Endothelial cell of umbilical vein (primary cell): Measurements from ENCODE around the gene GPRC5D. TPM values are rescaled to one million over a fixed set of nuclear protein-coding genes. Genes with fewer than 3 reads are reported as not detected.

Source experiments
- BruUV-seq: library from RNA; stranded (reverse); fragments of 400-500 nt; replicated peaks from 2 replicates; lab custom pipeline; 2021; lab: Mats Ljungman, UMichigan
- CTCF ChIA-PET: fragments of 300-600, 350-600 bp; sonication (Branson Sonifier 250); formaldehyde crosslinking; loops from one replicate; lab custom pipeline; 2021; ENCODE audit warnings: antibody characterized with exemption, inconsistent platforms; lab: Charles Lee
- POLR2A ChIA-PET: fragments of 300-600, 350-600 bp; sonication (Branson Sonifier 250); formaldehyde crosslinking; loops from one replicate; lab custom pipeline; 2021; ENCODE audit warnings: antibody characterized with exemption, inconsistent platforms; lab: Charles Lee
- DNase-seq: peaks from one replicate; pipeline ENCODE4 v3.0.0-alpha.2; 2011; ENCODE audit warnings: low read depth, low spot score
- FAIRE-seq: peaks from 2 replicates; lab custom pipeline; 2011; peaks lifted over from hg19 to GRCh38; lab: Jason Lieb, UNC
- H2AFZ ChIP-seq: 2 replicates; pipeline ENCODE4 v1.6.0; 2012; ENCODE audit warnings: low read depth, low read length, control low read depth, inconsistent platforms
- H3K27ac ChIP-seq: 2 replicates; pipeline ENCODE4 v1.5.1; 2011; ENCODE audit warnings: low read depth, mild to moderate bottlenecking, control low read depth, low read length, moderate library complexity; ENCODE audit not compliant: insufficient read depth
- H3K27me3 ChIP-seq, 2 experiments: 2 replicates each; pipeline versions ENCODE4 v1.6.0 to v1.6.1; 2011; ENCODE audit warnings: low read length in 2 of 2, mixed read lengths in 1 of 2; ENCODE audit not compliant: control insufficient read depth in 2 of 2, insufficient read depth in 2 of 2
- H3K36me3 ChIP-seq, 2 experiments: 2 replicates in 1 of 2; 3 replicates in 1 of 2; pipeline ENCODE4 v1.5.1; 2011; ENCODE audit warnings: low read length in 2 of 2, mild to moderate bottlenecking in 1 of 2, moderate library complexity in 1 of 2; ENCODE audit not compliant: control insufficient read depth in 2 of 2, insufficient read depth in 2 of 2; ENCODE audit errors: extremely low read depth in 1 of 2
- H3K4me1 ChIP-seq: 3 replicates; pipeline ENCODE4 v1.5.1; 2011; ENCODE audit warnings: mild to moderate bottlenecking, low read length; ENCODE audit not compliant: control insufficient read depth, insufficient read depth; ENCODE audit errors: extremely low read depth
- H3K4me2 ChIP-seq: 2 replicates; pipeline ENCODE4 v1.6.1; 2011; ENCODE audit warnings: low read length, control low read depth, mixed read lengths; ENCODE audit not compliant: insufficient read depth
- H3K4me3 ChIP-seq, 3 experiments: fragments of 200-600 bp in 1 of 3; sonication (generic), shearing (Covaris generic) in 1 of 3; replicated peaks in 1 of 3; 2 replicates each; pipeline ENCODE4 v1.5.1; 2011 to 2016; ENCODE audit warnings: control low read depth in 3 of 3, low read length in 3 of 3, mild to moderate bottlenecking in 2 of 3, inconsistent platforms in 1 of 3, low read depth in 1 of 3, moderate library complexity in 1 of 3; ENCODE audit not compliant: insufficient read depth in 1 of 3
- H3K79me2 ChIP-seq: 2 replicates; pipeline ENCODE4 v1.6.0; 2012; ENCODE audit warnings: low read length, inconsistent platforms; ENCODE audit not compliant: control insufficient read depth, insufficient read depth
- H3K9ac ChIP-seq: replicated peaks from 2 replicates; pipeline ENCODE3; 2011; ENCODE audit warnings: low read length, control low read depth; ENCODE audit not compliant: insufficient read depth; ENCODE audit errors: extremely low read depth
- H3K9me1 ChIP-seq: replicated peaks from 3 replicates; pipeline ENCODE4 v1.6.0; 2011; ENCODE audit warnings: mild to moderate bottlenecking, low read length; ENCODE audit not compliant: control insufficient read depth, insufficient read depth; ENCODE audit errors: extremely low read depth
- H3K9me3 ChIP-seq: replicated peaks from 2 replicates; pipeline ENCODE4 v1.5.1; 2012; ENCODE audit warnings: low read length, inconsistent platforms; ENCODE audit not compliant: control insufficient read depth, insufficient read depth
- H4K20me1 ChIP-seq: replicated peaks from 2 replicates; pipeline ENCODE3; 2011; ENCODE audit warnings: mild to moderate bottlenecking, low read length; ENCODE audit not compliant: control insufficient read depth, insufficient read depth; ENCODE audit errors: extremely low read depth
- FOS ChIP-seq: IDR thresholded peaks from 2 replicates; pipeline ENCODE4 v1.6.1; 2011; ENCODE audit warnings: mild to moderate bottlenecking, low read length, moderate library complexity, borderline replicate concordance; ENCODE audit not compliant: insufficient read depth
- GATA2 ChIP-seq: IDR thresholded peaks from 2 replicates; pipeline ENCODE4 v1.7.0; 2011; ENCODE audit warnings: low read depth, mild to moderate bottlenecking, moderate library complexity, mixed read lengths, low read length; ENCODE audit not compliant: insufficient read length, insufficient read depth
- JUN ChIP-seq: IDR thresholded peaks from 2 replicates; pipeline ENCODE4 v1.6.1; 2011; ENCODE audit warnings: borderline replicate concordance, low read depth; ENCODE audit not compliant: insufficient read length, insufficient read depth
- POLR2AphosphoS5 ChIP-seq: IDR thresholded peaks from 2 replicates; pipeline ENCODE4 v1.6.1; 2012; ENCODE audit warnings: low read depth, mild to moderate bottlenecking, control low read depth, low read length, moderate library complexity; ENCODE audit not compliant: insufficient read depth
- dilution Hi-C: fragments of 300-500 bp; cut with MboI; formaldehyde crosslinking; loops from one replicate; pipeline ENCODE4 v1.15.0; 2019; ENCODE audit warnings: low sequenced_read_pairs; ENCODE audit not compliant: extremely low pct_ligation_motif_present
- intact Hi-C: fragments of 100-400 bp; cut with micrococcal nuclease; formaldehyde crosslinking; loops from one replicate; pipeline ENCODE4 v1.10.0; 2022
- polyA plus RNA-seq, 4 experiments: library from polyadenylated mRNA; depleted of rRNA in 3 of 4; stranded (reverse) in 3 of 4; unstranded in 1 of 4; fragments of >200 nt; gene quantifications; 2 replicates each; pipeline versions ENCODE4 v1.2.1 to v1.2.3, GENCODE V29; 2011 to 2012; ENCODE audit warnings: missing spikeins in 1 of 4
- total RNA-seq: library from RNA; stranded (reverse); gene quantifications from 2 replicates; pipeline ENCODE4 v1.2.3, GENCODE V29; 2021
- TF ChIP-seq, protein P1 (sequence below), 2 donors: IDR thresholded peaks; 1 replicate in 1 of 2; 2 replicates in 1 of 2; pipeline ENCODE4 v1.5.1; 2011; ENCODE audit warnings: low read length in 2 of 2, mild to moderate bottlenecking in 2 of 2, moderate library complexity in 2 of 2, control low read depth in 1 of 2, inconsistent platforms in 1 of 2, low read depth in 1 of 2; ENCODE audit not compliant: insufficient read depth in 1 of 2; ENCODE audit errors: extremely low read depth in 1 of 2
- TF ChIP-seq, protein P2 (sequence below): IDR thresholded peaks from 2 replicates; pipeline ENCODE4 v1.6.1; 2011; ENCODE audit not compliant: insufficient read depth, insufficient read length

The GPRC5D gene
- total and polyA plus RNA-seq, 2 donors (not counting 3 experiments of a cell fraction or from before 2014, with no cell fraction given), result not detected

DNA sequence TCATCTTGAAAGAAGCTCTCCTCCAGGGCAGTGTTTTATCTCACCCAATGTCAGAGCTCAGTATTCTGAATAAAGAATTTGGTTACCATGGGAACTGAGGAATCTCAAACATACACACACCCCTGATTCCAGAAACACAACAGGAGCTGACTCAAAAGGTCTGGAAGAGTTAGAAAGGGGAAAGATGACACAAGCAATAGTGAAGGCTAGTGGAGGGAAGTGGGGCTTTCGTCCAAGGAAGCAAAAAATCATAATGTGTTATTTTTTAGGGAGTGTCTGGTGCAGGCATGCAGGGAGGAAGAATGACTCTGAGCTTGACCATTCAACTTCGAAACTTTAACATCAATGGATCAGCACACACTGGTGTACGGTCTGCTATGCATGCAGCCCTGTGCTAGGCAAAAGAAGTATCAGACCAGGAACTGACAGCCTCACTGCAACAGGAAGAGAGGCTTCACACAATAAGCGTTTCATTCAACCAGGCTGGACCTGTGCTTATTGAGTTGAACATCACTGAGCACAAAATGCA lies 27.8 kb upstream of the GPRC5D start:
- H3K4me3 ChIP-seq, result no peak overlapping the region
- TF ChIP-seq, protein P1, sequence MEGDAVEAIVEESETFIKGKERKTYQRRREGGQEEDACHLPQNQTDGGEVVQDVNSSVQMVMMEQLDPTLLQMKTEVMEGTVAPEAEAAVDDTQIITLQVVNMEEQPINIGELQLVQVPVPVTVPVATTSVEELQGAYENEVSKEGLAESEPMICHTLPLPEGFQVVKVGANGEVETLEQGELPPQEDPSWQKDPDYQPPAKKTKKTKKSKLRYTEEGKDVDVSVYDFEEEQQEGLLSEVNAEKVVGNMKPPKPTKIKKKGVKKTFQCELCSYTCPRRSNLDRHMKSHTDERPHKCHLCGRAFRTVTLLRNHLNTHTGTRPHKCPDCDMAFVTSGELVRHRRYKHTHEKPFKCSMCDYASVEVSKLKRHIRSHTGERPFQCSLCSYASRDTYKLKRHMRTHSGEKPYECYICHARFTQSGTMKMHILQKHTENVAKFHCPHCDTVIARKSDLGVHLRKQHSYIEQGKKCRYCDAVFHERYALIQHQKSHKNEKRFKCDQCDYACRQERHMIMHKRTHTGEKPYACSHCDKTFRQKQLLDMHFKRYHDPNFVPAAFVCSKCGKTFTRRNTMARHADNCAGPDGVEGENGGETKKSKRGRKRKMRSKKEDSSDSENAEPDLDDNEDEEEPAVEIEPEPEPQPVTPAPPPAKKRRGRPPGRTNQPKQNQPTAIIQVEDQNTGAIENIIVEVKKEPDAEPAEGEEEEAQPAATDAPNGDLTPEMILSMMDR (IDR thresholded peaks at IDR 0.05; ENCODE audit: extremely low read depth in 1 of 2, insufficient read depth in 1 of 2, low read depth in 1 of 2, low read length in 2 of 2), result no peak
- peak; percentile 63 for TF ChIP-seq POLR2AphosphoS5
- TF ChIP-seq GATA2, result peak; percentile 7
- TF ChIP-seq, protein P2, sequence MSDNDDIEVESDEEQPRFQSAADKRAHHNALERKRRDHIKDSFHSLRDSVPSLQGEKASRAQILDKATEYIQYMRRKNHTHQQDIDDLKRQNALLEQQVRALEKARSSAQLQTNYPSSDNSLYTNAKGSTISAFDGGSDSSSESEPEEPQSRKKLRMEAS, result no peak
- TF ChIP-seq JUN, result peak; percentile 68
- TF ChIP-seq FOS, result peak; percentile 69
- DNase-seq (peak; percentile 90), FAIRE-seq (peak; percentile 77)
- peak overlapping the region; percentile 76 for H3K27ac ChIP-seq
- peaks cover 39% of the 10 kb centered on the region for H3K4me1 ChIP-seq
- H3K36me3 ChIP-seq, result peaks cover 0 to 2% of the 10 kb centered on the region in 2 experiments
- dilution Hi-C loops (loop anchor here (10.0 kb wide), 2 partner anchors 145 to 235 kb away; no protein-coding TSS in a partner anchor), intact Hi-C loops (loop anchor here (1.0 kb wide), 1 partner anchor 63 kb away; no protein-coding TSS in a partner anchor)
- H3K9ac ChIP-seq, result peak overlapping the region; percentile 50
- no peak overlapping the region for H2AFZ ChIP-seq
- H3K9me1 ChIP-seq, result no peaks in the 10 kb centered on the region
- H3K4me2 ChIP-seq, result peak overlapping the region; percentile 32
- no TSS peak for BruUV-seq
- H3K79me2 ChIP-seq, result no peaks in the 10 kb centered on the region
- no peaks in the 10 kb centered on the region for H3K27me3 ChIP-seq
- no peaks in the 10 kb centered on the region for H4K20me1 ChIP-seq
- ChIA-PET CTCF (interaction anchor here (0.6 to 8.5 kb wide), 15 partner anchors 11 to 276 kb away, joined by 3 to 116 read pairs (median 3); partner anchors contain the start of gene EMP1), POLR2A (interaction anchor here (0.8 kb wide), 1 partner anchor 58 kb away, joined by 3 read pairs; no protein-coding TSS in a partner anchor)
- H3K9me3 ChIP-seq, result no peaks in the 10 kb centered on the region
